ENCODE measurements around the gene NOS1AP.

The NOS1AP gene

DNA sequence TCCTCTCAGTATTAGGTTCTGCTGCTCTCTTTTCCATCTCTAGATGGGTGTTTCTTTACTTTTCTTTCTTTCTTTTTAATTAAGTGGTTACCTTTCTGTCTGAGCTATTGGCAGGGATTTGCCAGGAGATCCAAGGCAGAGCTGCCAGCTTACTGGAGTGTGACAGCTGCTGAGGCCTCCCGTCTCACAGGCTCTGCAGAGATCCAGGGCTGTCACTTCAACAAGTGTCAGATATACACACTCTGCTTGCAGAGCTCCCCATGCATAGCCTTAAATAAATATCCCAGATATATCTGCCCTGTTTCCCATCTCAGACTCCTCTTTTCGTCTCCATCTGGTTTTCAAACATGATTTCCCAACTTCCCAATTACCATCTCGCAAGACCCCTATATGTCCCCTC, 124.3 kb downstream of the NOS1AP start:
- H3K9ac ChIP-seq (ENCODE audit: low read depth, low read length, poor library complexity, severe bottlenecking), result no peak overlapping the region
- TF ChIP-seq EZH2phosphoT487 (IDR thresholded peaks at IDR 0.05; ENCODE audit: borderline replicate concordance), result no peak
- TF ChIP-seq, protein P1, sequence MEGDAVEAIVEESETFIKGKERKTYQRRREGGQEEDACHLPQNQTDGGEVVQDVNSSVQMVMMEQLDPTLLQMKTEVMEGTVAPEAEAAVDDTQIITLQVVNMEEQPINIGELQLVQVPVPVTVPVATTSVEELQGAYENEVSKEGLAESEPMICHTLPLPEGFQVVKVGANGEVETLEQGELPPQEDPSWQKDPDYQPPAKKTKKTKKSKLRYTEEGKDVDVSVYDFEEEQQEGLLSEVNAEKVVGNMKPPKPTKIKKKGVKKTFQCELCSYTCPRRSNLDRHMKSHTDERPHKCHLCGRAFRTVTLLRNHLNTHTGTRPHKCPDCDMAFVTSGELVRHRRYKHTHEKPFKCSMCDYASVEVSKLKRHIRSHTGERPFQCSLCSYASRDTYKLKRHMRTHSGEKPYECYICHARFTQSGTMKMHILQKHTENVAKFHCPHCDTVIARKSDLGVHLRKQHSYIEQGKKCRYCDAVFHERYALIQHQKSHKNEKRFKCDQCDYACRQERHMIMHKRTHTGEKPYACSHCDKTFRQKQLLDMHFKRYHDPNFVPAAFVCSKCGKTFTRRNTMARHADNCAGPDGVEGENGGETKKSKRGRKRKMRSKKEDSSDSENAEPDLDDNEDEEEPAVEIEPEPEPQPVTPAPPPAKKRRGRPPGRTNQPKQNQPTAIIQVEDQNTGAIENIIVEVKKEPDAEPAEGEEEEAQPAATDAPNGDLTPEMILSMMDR (conservative IDR thresholded peaks at IDR 0.05; ENCODE audit: low read length), result no peak
- peaks cover 4% of the 10 kb centered on the region for H3K4me1 ChIP-seq (ENCODE audit: insufficient read depth, low read length, poor library complexity, severe bottlenecking)
- no peaks in the 10 kb centered on the region for H3K79me2 ChIP-seq (ENCODE audit: insufficient read depth, low read length)
- no peaks in the 10 kb centered on the region for H3K9me3 ChIP-seq (ENCODE audit: insufficient read depth, low read depth, low read length)
- H3K4me2 ChIP-seq (ENCODE audit: low read depth, low read length, poor library complexity, severe bottlenecking), result no peak overlapping the region
- no peaks in the 10 kb centered on the region for H4K20me1 ChIP-seq (ENCODE audit: insufficient read depth, low read length, poor library complexity, severe bottlenecking)
- no peaks in the 10 kb centered on the region for H3F3A ChIP-seq (ENCODE audit: low read depth)
- H3K27me3 ChIP-seq (ENCODE audit: insufficient read depth, low read length, poor library complexity, severe bottlenecking), result no peaks in the 10 kb centered on the region
- no peak overlapping the region for H2AFZ ChIP-seq (ENCODE audit: low read length)
- H3K36me3 ChIP-seq (ENCODE audit: insufficient read depth, low read length), result no peaks in the 10 kb centered on the region
- H3K4me3 ChIP-seq (ENCODE audit: low read length, poor library complexity, severe bottlenecking), result no peak overlapping the region
- no peaks in the 10 kb centered on the region for H3K9me2 ChIP-seq (replicated peaks; ENCODE audit: low read depth, low read length)

DNA sequence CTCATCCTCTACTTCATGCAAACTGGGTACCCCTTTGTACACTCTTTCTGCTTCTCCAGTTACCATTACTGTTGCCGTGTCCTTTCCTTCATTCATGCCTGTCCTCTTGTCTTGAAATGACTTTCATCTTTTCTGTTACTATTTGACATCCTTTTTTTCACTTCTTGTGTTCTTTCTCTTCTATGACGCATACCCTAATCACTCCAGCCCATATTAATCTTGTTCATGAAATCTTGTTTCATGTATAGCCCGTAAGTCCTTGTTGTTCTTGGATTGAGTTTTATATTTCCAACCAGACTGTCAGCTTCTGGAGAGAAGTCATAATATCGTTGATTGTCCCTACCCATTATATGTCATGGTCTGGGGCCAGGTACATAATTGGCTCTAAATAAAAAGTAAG, 126.1 kb downstream of the NOS1AP start:
- no peaks in the 10 kb centered on the region for H3K9me3 ChIP-seq (ENCODE audit: insufficient read depth, low read depth, low read length)
- H3K9ac ChIP-seq (ENCODE audit: low read depth, low read length, poor library complexity, severe bottlenecking), result no peak overlapping the region

DNA sequence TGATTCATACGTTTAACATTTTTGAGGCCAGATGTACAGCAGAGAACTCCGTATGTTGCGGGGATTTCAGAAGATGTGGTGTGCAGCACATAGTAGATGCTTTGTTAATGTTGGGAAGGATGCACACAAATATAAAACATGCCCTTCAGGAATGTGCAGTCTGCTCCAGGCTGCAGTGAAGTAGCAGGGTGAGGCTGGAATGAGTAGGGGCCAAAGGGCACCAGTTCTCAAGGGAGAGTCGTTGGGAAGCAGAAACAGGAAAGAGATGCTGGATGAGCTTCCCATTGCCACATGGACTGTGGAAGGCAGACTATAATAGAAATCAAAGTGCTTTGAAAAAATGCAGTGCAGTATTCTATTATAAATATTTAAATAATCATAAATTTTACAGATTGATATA, 126.9 kb downstream of the NOS1AP start:
- H3K9me3 ChIP-seq (ENCODE audit: insufficient read depth, low read depth, low read length), result no peaks in the 10 kb centered on the region
- no peaks in the 10 kb centered on the region for H4K20me1 ChIP-seq (ENCODE audit: insufficient read depth, low read length, poor library complexity, severe bottlenecking)
- no peak overlapping the region for H2AFZ ChIP-seq (ENCODE audit: low read length)
- H3K9ac ChIP-seq (ENCODE audit: low read depth, low read length, poor library complexity, severe bottlenecking), result no peak overlapping the region
- H3K4me1 ChIP-seq (ENCODE audit: insufficient read depth, low read length, poor library complexity, severe bottlenecking), result peaks cover 4% of the 10 kb centered on the region
- H3K4me3 ChIP-seq (ENCODE audit: low read length, poor library complexity, severe bottlenecking), result no peak overlapping the region
- no peak overlapping the region for H3K4me2 ChIP-seq (ENCODE audit: low read depth, low read length, poor library complexity, severe bottlenecking)
- no peaks in the 10 kb centered on the region for H3K79me2 ChIP-seq (ENCODE audit: insufficient read depth, low read length)
- no peaks in the 10 kb centered on the region for H3K36me3 ChIP-seq (ENCODE audit: insufficient read depth, low read length)
- no peaks in the 10 kb centered on the region for H3F3A ChIP-seq (ENCODE audit: low read depth)
- no peaks in the 10 kb centered on the region for H3K9me2 ChIP-seq (replicated peaks; ENCODE audit: low read depth, low read length)
- TF ChIP-seq, protein P1 (conservative IDR thresholded peaks at IDR 0.05; ENCODE audit: low read length), result no peak
- TF ChIP-seq EZH2phosphoT487 (IDR thresholded peaks at IDR 0.05; ENCODE audit: borderline replicate concordance), result no peak
- no peaks in the 10 kb centered on the region for H3K27me3 ChIP-seq (ENCODE audit: insufficient read depth, low read length, poor library complexity, severe bottlenecking)

More for the DNA sequence above, 126.1 kb downstream of the NOS1AP start:
- H3K4me1 ChIP-seq (ENCODE audit: insufficient read depth, low read length, poor library complexity, severe bottlenecking), result peaks cover 4% of the 10 kb centered on the region
- H3K79me2 ChIP-seq (ENCODE audit: insufficient read depth, low read length), result no peaks in the 10 kb centered on the region
- no peak overlapping the region for H2AFZ ChIP-seq (ENCODE audit: low read length)
- H4K20me1 ChIP-seq (ENCODE audit: insufficient read depth, low read length, poor library complexity, severe bottlenecking), result no peaks in the 10 kb centered on the region
- H3K27me3 ChIP-seq (ENCODE audit: insufficient read depth, low read length, poor library complexity, severe bottlenecking), result no peaks in the 10 kb centered on the region
- H3K9me2 ChIP-seq (replicated peaks; ENCODE audit: low read depth, low read length), result no peaks in the 10 kb centered on the region
- H3K4me3 ChIP-seq (ENCODE audit: low read length, poor library complexity, severe bottlenecking), result no peak overlapping the region
- H3K36me3 ChIP-seq (ENCODE audit: insufficient read depth, low read length), result no peaks in the 10 kb centered on the region
- H3K4me2 ChIP-seq (ENCODE audit: low read depth, low read length, poor library complexity, severe bottlenecking), result no peak overlapping the region
- TF ChIP-seq, protein P1 (conservative IDR thresholded peaks at IDR 0.05; ENCODE audit: low read length), result no peak
- no peak for TF ChIP-seq EZH2phosphoT487 (IDR thresholded peaks at IDR 0.05; ENCODE audit: borderline replicate concordance)
- H3F3A ChIP-seq (ENCODE audit: low read depth), result no peaks in the 10 kb centered on the region
